Left ventricle myocardium inferior (tissue), 1 donor: ENCODE data around the gene AK9. TPM values are rescaled to one million over a fixed set of nuclear protein-coding genes. Genes with fewer than 3 reads are reported as not detected.

Source experiments
- DNase-seq: peaks from one replicate; pipeline ENCODE4 v3.0.0-alpha.2; 2020
- H3K27ac ChIP-seq: fragments of 200-600 bp; replicated peaks from 2 replicates; pipeline ENCODE4 v1.8.0; 2021
- H3K27me3 ChIP-seq: fragments of 200-600 bp; 2 replicates; pipeline ENCODE4 v1.8.0; 2021; ENCODE audit warnings: low read depth
- H3K36me3 ChIP-seq: fragments of 200-600 bp; 2 replicates; pipeline ENCODE4 v1.8.0; 2021
- H3K4me1 ChIP-seq: fragments of 200-600 bp; 2 replicates; pipeline ENCODE4 v1.8.0; 2021
- H3K4me3 ChIP-seq: fragments of 200-600 bp; 2 replicates; pipeline ENCODE4 v1.8.0; 2021; ENCODE audit warnings: mild to moderate bottlenecking, moderate library complexity
- H3K9me3 ChIP-seq: fragments of 200-600 bp; replicated peaks from 2 replicates; pipeline ENCODE4 v1.8.0; 2021
- CTCF ChIP-seq: fragments of 200-600 bp; IDR thresholded peaks from 2 replicates; pipeline ENCODE4 v1.8.0; 2021; ENCODE audit warnings: antibody characterized with exemption, mild to moderate bottlenecking, borderline replicate concordance
- intact Hi-C: fragments of 100-400 bp; cut with micrococcal nuclease; formaldehyde crosslinking; loops from one replicate; pipeline ENCODE4 v1.11.0; 2022
- long read RNA-seq: library from polyadenylated mRNA; unstranded; transcript quantifications from one replicate; pipeline ENCODE4 v2.0.0, GENCODE V29; 2021
- total RNA-seq: library from RNA; stranded (reverse); fragmentation: NEBNext Ultra II Directional; extraction: Animal tissue kit (Norgen Biotek cat#: 25700); gene quantifications from one replicate; pipeline ENCODE4 v1.2.1, GENCODE V29; 2021
- donor health status: DM: no; HTN: yes; CAD: no; lungs with severe emphysema.

Gene AK9
- total RNA-seq: 12.6 TPM
- long read RNA-seq, partial matches to known transcripts: 2 of 6 reads
- long read RNA-seq, other reads (novel, unspliced or antisense): 2 of 6 reads

GRCh38 chr6:109690737-109691621, at the start of gene AK9, which contains the start of gene FIG4:
TSS of gene AK9 (minus strand) at chr6:109691202. CDS start at chr6:109675745, 15,457 bp downstream.
TSS of gene FIG4 (plus strand) at chr6:109691296. CDS start at chr6:109691436, 140 bp downstream.
- peaks cover 3% of the 10 kb centered on the region for H3K36me3 ChIP-seq
- no peaks in the 10 kb centered on the region for H3K27me3 ChIP-seq
- intact Hi-C loops: no loop called here
- DNase-seq: peak; percentile 92
- TF ChIP-seq CTCF: peak; percentile 42
- peak within 1 kb of the TSS; percentile 83 for H3K27ac ChIP-seq
- peaks cover 43% of the 10 kb centered on the region for H3K4me1 ChIP-seq
- H3K4me3 ChIP-seq: peak within 1 kb of the TSS; percentile 75
- no peaks in the 10 kb centered on the region for H3K9me3 ChIP-seq

GRCh38 chr6:109740787-109741186, 49.8 kb upstream of the AK9 start:
- Histone ChIP-seq H3K27ac (no peak overlapping the region), H3K4me3 (no peak overlapping the region), H3K36me3 (peaks cover 26% of the 10 kb centered on the region), H3K27me3 (no peaks in the 10 kb centered on the region), H3K4me1 (no peaks in the 10 kb centered on the region), H3K9me3 (no peaks in the 10 kb centered on the region)
- TF ChIP-seq CTCF: no peak
- intact Hi-C loops: no loop called here
- no peak for DNase-seq

GRCh38 chr6:109739686-109740085, 48.7 kb upstream of the AK9 start:
- H3K4me3 ChIP-seq: no peak overlapping the region
- H3K27ac ChIP-seq: no peak overlapping the region
- intact Hi-C loops: no loop called here
- H3K9me3 ChIP-seq: no peaks in the 10 kb centered on the region
- no peak for DNase-seq
- no peak for TF ChIP-seq CTCF
- no peaks in the 10 kb centered on the region for H3K4me1 ChIP-seq
- H3K36me3 ChIP-seq: peaks cover 37% of the 10 kb centered on the region
- no peaks in the 10 kb centered on the region for H3K27me3 ChIP-seq

GRCh38 chr6:109738667-109739066, 47.7 kb upstream of the AK9 start:
- Histone ChIP-seq H3K9me3 (no peaks in the 10 kb centered on the region), H3K27me3 (no peaks in the 10 kb centered on the region), H3K4me3 (no peak overlapping the region), H3K27ac (no peak overlapping the region), H3K4me1 (no peaks in the 10 kb centered on the region), H3K36me3 (peaks cover 31% of the 10 kb centered on the region)
- DNase-seq: no peak
- intact Hi-C loops: no loop called here
- TF ChIP-seq CTCF: no peak

- no peaks in the 10 kb centered on the region for H3K9me3 ChIP-seq
- peaks cover 27% of the 10 kb centered on the region for H3K36me3 ChIP-seq
- no peak overlapping the region for H3K4me3 ChIP-seq
- H3K27me3 ChIP-seq: no peaks in the 10 kb centered on the region
- TF ChIP-seq CTCF: no peak
- intact Hi-C loops: no loop called here
- H3K27ac ChIP-seq: no peak overlapping the region
- DNase-seq: no peak
- H3K4me1 ChIP-seq: no peaks in the 10 kb centered on the region
Measured at GRCh38 chr6:109738255-109738654, 47.3 kb upstream of the AK9 start.
